Activated T-helper 1 cell treated with anti-CD3 and anti-CD28 coated beads, Interleukin-2, amount 50 U/mL, for 16 hours (primary cell): ENCODE measurements around the gene FGF7.
"Not testable (repeated sequence)": the region's sequence is repeated elsewhere in the genome, so short reads cannot be mapped to it uniquely, and the experiment has no call there.

Source experiments
- DNase-seq, 2 donors: peaks; one replicate each; pipeline ENCODE4 v3.0.0-alpha.2; 2020; ENCODE audit warnings: low read depth in 1 of 2, low spot score in 1 of 2

The FGF7 gene

GRCh38 chr15:49492830-49493229 is 69.8 kb downstream of the FGF7 start:
- no peak for DNase-seq

GRCh38 chr15:49494842-49495241 is 71.8 kb downstream of the FGF7 start:
- no peak for DNase-seq

GRCh38 chr15:49495993-49496753 is 73.1 kb downstream of the FGF7 start:
- no peak for DNase-seq

- no peak for DNase-seq
These were observed 78.5 kb downstream of the FGF7 start for GRCh38 chr15:49501586-49501985.

- no peak for DNase-seq
These were observed 83.3 kb downstream of the FGF7 start for GRCh38 chr15:49506341-49506740.

GRCh38 chr15:49507261-49507660 is 84.2 kb downstream of the FGF7 start:
- no peak for DNase-seq

GRCh38 chr15:49512739-49513138 is 89.7 kb downstream of the FGF7 start:
- DNase-seq, result not testable (repeated sequence)

- no peak for DNase-seq
These were observed 98.8 kb downstream of the FGF7 start for GRCh38 chr15:49521802-49522201.

- DNase-seq, result no peak
These were observed 105.2 kb downstream of the FGF7 start for GRCh38 chr15:49528289-49528688.

GRCh38 chr15:49530092-49530491 is 107.0 kb downstream of the FGF7 start:
- no peak for DNase-seq
